GM21825 (cell line): Measurements from ENCODE around the gene TRAF4.
"Not testable (repeated sequence)": the region's sequence is repeated elsewhere in the genome, so short reads cannot be mapped to it uniquely, and the experiment has no call there.

Source experiments
- ATAC-seq: cut with Tn5 transposase; IDR thresholded peaks from one replicate; pipeline ENCODE4 v1.9.1; 2021; ENCODE audit warnings: mild to moderate bottlenecking, moderate library complexity; ENCODE audit not compliant: unreplicated experiment

The TRAF4 gene

GRCh38 chr17:28714281-28714680, 29.5 kb upstream of the TRAF4 start:
- no peak for ATAC-seq

- no peak for ATAC-seq
Measured at GRCh38 chr17:28715217-28715616, 28.6 kb upstream of the TRAF4 start.

GRCh38 chr17:28716740-28717577, 26.9 kb upstream of the TRAF4 start:
- ATAC-seq: no peak

GRCh38 chr17:28717578-28718332, 26.1 kb upstream of the TRAF4 start, which contains the start of gene RAB34:
Gene RAB34, minus strand, starts transcription at chr17:28717868. Its CDS starts 602 bp downstream, at chr17:28717266.
- ATAC-seq: no peak

GRCh38 chr17:28718333-28719020, 25.3 kb upstream of the TRAF4 start:
- ATAC-seq: no peak

GRCh38 chr17:28719021-28719433, 24.8 kb upstream of the TRAF4 start:
- no peak for ATAC-seq

- ATAC-seq: no peak
Measured at GRCh38 chr17:28720247-28720996, 23.4 kb upstream of the TRAF4 start.

GRCh38 chr17:28720997-28721329, 22.8 kb upstream of the TRAF4 start:
- not testable (repeated sequence) for ATAC-seq

- ATAC-seq: no peak
Measured at GRCh38 chr17:28722417-28723158, 21.2 kb upstream of the TRAF4 start.

GRCh38 chr17:28723159-28723835, 20.5 kb upstream of the TRAF4 start:
- ATAC-seq: no peak

- ATAC-seq: not testable (repeated sequence)
Measured at GRCh38 chr17:28723836-28724499, 19.8 kb upstream of the TRAF4 start.

GRCh38 chr17:28724500-28725165, 19.2 kb upstream of the TRAF4 start:
- no peak for ATAC-seq

- no peak for ATAC-seq
Measured at GRCh38 chr17:28725166-28725659, 18.6 kb upstream of the TRAF4 start.

- no peak for ATAC-seq
Measured at GRCh38 chr17:28725660-28726225, 18.1 kb upstream of the TRAF4 start.

- no peak for ATAC-seq
Measured at GRCh38 chr17:28726226-28726626, 17.6 kb upstream of the TRAF4 start, which contains the start of gene TLCD1. Gene TLCD1, minus strand, starts transcription at chr17:28726233. Its CDS starts 136 bp downstream, at chr17:28726097.

- peak; percentile 38 for ATAC-seq
Measured at GRCh38 chr17:28726627-28727491, 17.0 kb upstream of the TRAF4 start.
